Suppressor macrophage treated with lipopolysaccharide for 4 hours (primary cell): Measurements from ENCODE around the gene APBA3.
"Not testable (repeated sequence)": the region's sequence is repeated elsewhere in the genome, so short reads cannot be mapped to it uniquely, and the experiment has no call there.

Source experiments
- DNase-seq: peaks from one replicate; pipeline ENCODE4 v3.0.0-alpha.2; 2020

Gene APBA3

GRCh38 chr19:3770136-3770999 is 8.9 kb upstream of the APBA3 start:
- DNase-seq, result no peak

GRCh38 chr19:3769494-3769893 is 8.0 kb upstream of the APBA3 start:
- no peak for DNase-seq

GRCh38 chr19:3768748-3769099 is 7.2 kb upstream of the APBA3 start:
- DNase-seq, result no peak

- no peak for DNase-seq
Observed at GRCh38 chr19:3768015-3768747, 6.7 kb upstream of the APBA3 start.

GRCh38 chr19:3767050-3767449 is 5.6 kb upstream of the APBA3 start:
- DNase-seq, result no peak

GRCh38 chr19:3766520-3766919 is 5.0 kb upstream of the APBA3 start:
- no peak for DNase-seq

GRCh38 chr19:3765757-3766156 is 4.3 kb upstream of the APBA3 start:
- not testable (repeated sequence) for DNase-seq

- DNase-seq, result no peak
Observed at GRCh38 chr19:3765121-3765520, 3.6 kb upstream of the APBA3 start.

- DNase-seq, result peak; percentile 100
Observed at GRCh38 chr19:3762501-3763459, 1.3 kb upstream of the APBA3 start, which contains the start of gene MRPL54. Gene MRPL54 (plus strand): TSS chr19:3762682. CDS start chr19:3762701, 19 bp downstream.

GRCh38 chr19:3762130-3762473 is 610 bp upstream of the APBA3 start:
- no peak for DNase-seq

GRCh38 chr19:3760871-3761361 is 576 bp downstream of the APBA3 start:
- DNase-seq, result no peak

- DNase-seq, result no peak
Observed at GRCh38 chr19:3759482-3760254, 1.8 kb downstream of the APBA3 start.

GRCh38 chr19:3758297-3758696 is 3.2 kb downstream of the APBA3 start:
- DNase-seq, result not testable (repeated sequence)

- DNase-seq, result not testable (repeated sequence)
Observed at GRCh38 chr19:3757705-3758104, 3.8 kb downstream of the APBA3 start.

GRCh38 chr19:3753631-3754410 is 7.7 kb downstream of the APBA3 start:
- DNase-seq, result no peak

- DNase-seq, result no peak
Observed at GRCh38 chr19:3752492-3752891, 9.0 kb downstream of the APBA3 start.

GRCh38 chr19:3751236-3751635 is 10.3 kb downstream of the APBA3 start:
- DNase-seq, result no peak

- DNase-seq, result no peak
Observed at GRCh38 chr19:3750211-3750610, 11.3 kb downstream of the APBA3 start.

GRCh38 chr19:3748965-3749364 is 12.5 kb downstream of the APBA3 start:
- DNase-seq, result no peak

- no peak for DNase-seq
Observed at GRCh38 chr19:3746371-3747056, 15.0 kb downstream of the APBA3 start.
